GM18499 (cell line): Measurements from ENCODE around the gene NCAPD3.

Source experiments
- ATAC-seq: cut with Tn5 transposase; IDR thresholded peaks from one replicate; pipeline ENCODE4 v1.9.1; 2021; ENCODE audit warnings: moderate number of reproducible peaks; ENCODE audit not compliant: insufficient read depth, unreplicated experiment

The NCAPD3 gene

GRCh38 chr11:134253188-134253993 is 29.6 kb upstream of the NCAPD3 start, which contains the start of the genes ACAD8 and THYN1:
TSS of gene ACAD8 (plus strand) at chr11:134253568. CDS start at chr11:134253601, 33 bp downstream.
TSS of gene THYN1 (minus strand) at chr11:134253352. CDS start at chr11:134252882, 470 bp downstream.
- peak; percentile 94 for ATAC-seq

- ATAC-seq: peak; percentile 26
Observed at GRCh38 chr11:134252346-134253187, 28.8 kb upstream of the NCAPD3 start.

- ATAC-seq: no peak
Observed at GRCh38 chr11:134250675-134251074, 26.9 kb upstream of the NCAPD3 start.

GRCh38 chr11:134250246-134250645 is 26.5 kb upstream of the NCAPD3 start:
- ATAC-seq: no peak

- ATAC-seq: no peak
Observed at GRCh38 chr11:134248910-134249480, 25.2 kb upstream of the NCAPD3 start.

GRCh38 chr11:134246678-134247077 is 22.9 kb upstream of the NCAPD3 start:
- no peak for ATAC-seq

- no peak for ATAC-seq
Observed at GRCh38 chr11:134246100-134246499, 22.3 kb upstream of the NCAPD3 start.

- ATAC-seq: no peak
Observed at GRCh38 chr11:134245434-134245833, 21.7 kb upstream of the NCAPD3 start.

GRCh38 chr11:134244593-134244992 is 20.8 kb upstream of the NCAPD3 start:
- ATAC-seq: peak; percentile 61

- no peak for ATAC-seq
Observed at GRCh38 chr11:134243913-134244312, 20.1 kb upstream of the NCAPD3 start.

GRCh38 chr11:134242376-134242775 is 18.6 kb upstream of the NCAPD3 start:
- ATAC-seq: no peak

GRCh38 chr11:134240592-134240991 is 16.8 kb upstream of the NCAPD3 start:
- no peak for ATAC-seq

- ATAC-seq: no peak
Observed at GRCh38 chr11:134238956-134239355, 15.2 kb upstream of the NCAPD3 start.

GRCh38 chr11:134237557-134237922 is 13.8 kb upstream of the NCAPD3 start:
- no peak for ATAC-seq

GRCh38 chr11:134236834-134237556 is 13.2 kb upstream of the NCAPD3 start:
- no peak for ATAC-seq

GRCh38 chr11:134235399-134235798 is 11.6 kb upstream of the NCAPD3 start:
- ATAC-seq: no peak

- ATAC-seq: no peak
Observed at GRCh38 chr11:134233729-134234179, 10.0 kb upstream of the NCAPD3 start.

GRCh38 chr11:134231958-134232659 is 8.3 kb upstream of the NCAPD3 start:
- no peak for ATAC-seq

GRCh38 chr11:134230339-134230738 is 6.6 kb upstream of the NCAPD3 start:
- ATAC-seq: no peak
